C4-2B (cell line): ENCODE data around the gene ST8SIA1.

Experiments
- H3K27ac ChIP-seq: fragments of 450-650 bp; 2 replicates; pipeline ENCODE4 v1.5.1; 2017
- CTCF ChIP-seq: fragments of 450-650 bp; conservative IDR thresholded peaks from 2 replicates; pipeline ENCODE4 v1.5.1; 2017; ENCODE audit warnings: mild to moderate bottlenecking
- ZFX ChIP-seq: fragments of 450-650 bp; IDR thresholded peaks from 2 replicates; pipeline ENCODE4 v1.6.1; 2017

The ST8SIA1 gene

GRCh38 chr12:22190969-22191368 is 143.5 kb downstream of the ST8SIA1 start:
- no peak for TF ChIP-seq CTCF
- no peak for TF ChIP-seq ZFX
- H3K27ac ChIP-seq: no peak overlapping the region

GRCh38 chr12:22188431-22188830 is 146.1 kb downstream of the ST8SIA1 start:
- no peak overlapping the region for H3K27ac ChIP-seq
- no peak for TF ChIP-seq CTCF
- TF ChIP-seq ZFX: no peak

- TF ChIP-seq ZFX (no peak), CTCF (no peak)
- H3K27ac ChIP-seq: no peak overlapping the region
Observed at GRCh38 chr12:22180705-22181104, 153.8 kb downstream of the ST8SIA1 start.

- TF ChIP-seq ZFX (no peak), CTCF (peak; percentile 25)
- no peak overlapping the region for H3K27ac ChIP-seq
Observed at GRCh38 chr12:22173177-22173576, 161.3 kb downstream of the ST8SIA1 start.

GRCh38 chr12:22172501-22172900 is 162.0 kb downstream of the ST8SIA1 start:
- no peak overlapping the region; the same call in 1 of the 2 replicates for H3K27ac ChIP-seq
- TF ChIP-seq CTCF: no peak
- TF ChIP-seq ZFX: no peak

- peak overlapping the region; percentile 44 for H3K27ac ChIP-seq
- no peak for TF ChIP-seq ZFX
- TF ChIP-seq CTCF: no peak
Observed at GRCh38 chr12:22169376-22169775, 165.1 kb downstream of the ST8SIA1 start.

GRCh38 chr12:22164139-22164538 is 170.4 kb downstream of the ST8SIA1 start:
- no peak overlapping the region for H3K27ac ChIP-seq
- no peak for TF ChIP-seq ZFX
- no peak for TF ChIP-seq CTCF
